ENCODE data around the gene EML4. TPM values are rescaled to one million over a fixed set of nuclear protein-coding genes. Genes with fewer than 3 reads are reported as not detected.

Gene EML4
- total and polyA plus RNA-seq, 11 donors = 2.3 to 32.8 (median 5.6) TPM

GRCh38 chr2:42243297-42243696 is 74.1 kb downstream of the EML4 start:
- ATAC-seq = no peak
- H3K4me1 ChIP-seq = peaks cover 0 to 35% (median 7%) of the 10 kb centered on the region in 12 donors
- no peak overlapping the region for H3K4me3 ChIP-seq
- H3K36me3 ChIP-seq = peaks cover 0 to 28% (median 0%) of the 10 kb centered on the region in 9 donors
- H3K9me3 ChIP-seq = no peaks in the 10 kb centered on the region
- no peak for TF ChIP-seq POLR2A (IDR thresholded peaks at IDR 0.05)
- TF ChIP-seq CTCF (IDR thresholded peaks at IDR 0.05) = no peak
- 74 to 95% (median 92%) methylated on average over 3 of the region's 3 CpGs for WGBS, 4 donors
- no peaks in the 10 kb centered on the region for H3K27me3 ChIP-seq
- intact Hi-C loops (cut with DNase I) = no loop called here
- H3K27ac ChIP-seq = no peak overlapping the region
- no peak for DNase-seq

DNA sequence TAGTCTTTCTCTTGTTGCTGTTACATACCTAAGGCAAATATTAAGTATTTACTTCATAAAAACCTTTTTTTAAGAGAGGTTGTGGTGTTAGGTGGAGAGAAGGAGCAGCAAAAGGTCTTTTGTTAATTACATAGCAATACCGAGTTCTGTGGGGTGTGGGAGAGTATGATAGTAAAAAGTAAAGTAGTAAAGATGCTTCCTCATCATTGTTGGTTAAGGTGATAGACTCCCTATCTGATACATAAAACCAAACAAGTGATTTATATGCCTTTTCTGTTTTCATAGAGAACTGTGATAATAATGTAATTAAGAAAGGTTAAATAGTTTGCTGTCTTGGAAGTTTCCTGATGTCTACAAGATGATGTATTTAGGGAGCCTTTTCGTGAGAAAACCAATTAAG is 75.4 kb downstream of the EML4 start:
- H3K4me3 ChIP-seq = no peak overlapping the region
- H3K27ac ChIP-seq = no peak overlapping the region
- TF ChIP-seq POLR2A (IDR thresholded peaks at IDR 0.05) = no peak
- no peak for TF ChIP-seq CTCF (IDR thresholded peaks at IDR 0.05)
- no peaks in the 10 kb centered on the region for H3K9me3 ChIP-seq
- H3K27me3 ChIP-seq = no peaks in the 10 kb centered on the region
- WGBS, 4 donors = 89 to 96% (median 91%) methylated on average over 2 of the region's 2 CpGs
- ATAC-seq = no peak
- H3K4me1 ChIP-seq = peaks cover 0 to 43% (median 15%) of the 10 kb centered on the region in 12 donors
- no peak for DNase-seq
- H3K36me3 ChIP-seq = peaks cover 0 to 28% (median 0%) of the 10 kb centered on the region in 9 donors
- intact Hi-C loops (cut with DNase I) = no loop called here

GRCh38 chr2:42245396-42245795 is 76.2 kb downstream of the EML4 start:
- no peaks in the 10 kb centered on the region for H3K27me3 ChIP-seq
- ATAC-seq (no peak), DNase-seq (no peak)
- TF ChIP-seq CTCF (IDR thresholded peaks at IDR 0.05) = no peak
- TF ChIP-seq POLR2A (IDR thresholded peaks at IDR 0.05) = no peak
- no peak overlapping the region for H3K4me3 ChIP-seq
- H3K4me1 ChIP-seq = peaks cover 0 to 47% (median 21%) of the 10 kb centered on the region in 12 donors
- intact Hi-C loops (cut with DNase I) = no loop called here
- no peaks in the 10 kb centered on the region for H3K9me3 ChIP-seq
- no peak overlapping the region for H3K27ac ChIP-seq
- H3K36me3 ChIP-seq = peaks cover 0 to 28% (median 0%) of the 10 kb centered on the region in 9 donors
- 93 to 97% (median 94%) methylated on average over 4 of the region's 4 CpGs for WGBS, 4 donors

GRCh38 chr2:42246562-42246961 is 77.4 kb downstream of the EML4 start:
- Histone ChIP-seq H3K4me1 (peaks cover 0 to 41% (median 17%) of the 10 kb centered on the region in 12 donors), H3K27me3 (no peaks in the 10 kb centered on the region), H3K36me3 (peaks cover 0 to 28% (median 0%) of the 10 kb centered on the region in 9 donors), H3K4me3 (no peak overlapping the region), H3K27ac (no peak overlapping the region), H3K9me3 (no peaks in the 10 kb centered on the region)
- DNase-seq (no peak), ATAC-seq (no peak)
- TF ChIP-seq CTCF (IDR thresholded peaks at IDR 0.05) (no peak), POLR2A (IDR thresholded peaks at IDR 0.05) (no peak)
- WGBS, 4 donors = 78 to 89% (median 81%) methylated on average over 1 of the region's 1 CpG
- intact Hi-C loops (cut with DNase I) = no loop called here

All from heart left ventricle (tissue), 16 donors.